Activated T-helper 17 cell treated with anti-CD3 and anti-CD28 coated beads, Interleukin-2, amount 50 U/mL, for 72 hours (primary cell): ENCODE data around the gene POFUT2. TPM values are rescaled to one million over a fixed set of nuclear protein-coding genes. Genes with fewer than 3 reads are reported as not detected.

Source experiments
- ATAC-seq: fragments of 150-1000 bp; cut with Tn5 transposase; replicated peaks from 2 replicates; pipeline ENCODE4 v1.10.0; 2021; ENCODE audit warnings: mild to moderate bottlenecking, moderate library complexity
- H3K27ac Mint-ChIP-seq: one replicate; pipeline ENCODE4 v1.8.0; 2022; ENCODE audit warnings: mixed read lengths
- H3K27me3 Mint-ChIP-seq: one replicate; pipeline ENCODE4 v1.8.0; 2022; ENCODE audit warnings: mixed read lengths
- H3K36me3 Mint-ChIP-seq: one replicate; pipeline ENCODE4 v1.8.0; 2022; ENCODE audit warnings: low read depth, mild to moderate bottlenecking, mixed read lengths
- H3K4me1 Mint-ChIP-seq: one replicate; pipeline ENCODE4 v1.8.0; 2022; ENCODE audit warnings: mixed read lengths
- H3K4me3 Mint-ChIP-seq: one replicate; pipeline ENCODE4 v1.8.0; 2022; ENCODE audit warnings: mild to moderate bottlenecking, mixed read lengths
- H3K9me3 Mint-ChIP-seq: one replicate; pipeline ENCODE4 v1.8.0; 2022; ENCODE audit warnings: mixed read lengths
- total RNA-seq, 2 donors: library from RNA; stranded (reverse); gene quantifications; one replicate each; pipeline ENCODE4 v1.2.3, GENCODE V29; 2022

POFUT2 gene
- total RNA-seq, 2 donors from 2014 or later: 12.0 to 22.8 TPM

GRCh38 chr21:45280178-45280821 lies 7.4 kb downstream of the POFUT2 start:
- no peaks in the 10 kb centered on the region for H3K9me3 Mint-ChIP-seq
- ATAC-seq: no peak
- no peaks in the 10 kb centered on the region for H3K27me3 Mint-ChIP-seq
- H3K4me1 Mint-ChIP-seq: peaks cover 4% of the 10 kb centered on the region
- H3K4me3 Mint-ChIP-seq: no peak overlapping the region
- H3K36me3 Mint-ChIP-seq: peaks cover 53% of the 10 kb centered on the region
- no peak overlapping the region for H3K27ac Mint-ChIP-seq

GRCh38 chr21:45279446-45280177 lies 8.1 kb downstream of the POFUT2 start:
- Mint-ChIP-seq H3K9me3 (no peaks in the 10 kb centered on the region), H3K4me1 (no peaks in the 10 kb centered on the region), H3K27me3 (no peaks in the 10 kb centered on the region), H3K36me3 (peaks cover 46% of the 10 kb centered on the region), H3K27ac (no peak overlapping the region), H3K4me3 (no peak overlapping the region)
- ATAC-seq: no peak

- no peak for ATAC-seq
- H3K27me3 Mint-ChIP-seq: no peaks in the 10 kb centered on the region
- no peaks in the 10 kb centered on the region for H3K4me1 Mint-ChIP-seq
- H3K4me3 Mint-ChIP-seq: no peak overlapping the region
- no peaks in the 10 kb centered on the region for H3K9me3 Mint-ChIP-seq
- peaks cover 38% of the 10 kb centered on the region for H3K36me3 Mint-ChIP-seq
- no peak overlapping the region for H3K27ac Mint-ChIP-seq
These were observed 9.4 kb downstream of the POFUT2 start for GRCh38 chr21:45278156-45278911.

GRCh38 chr21:45277101-45278045 lies 10.3 kb downstream of the POFUT2 start:
- no peak for ATAC-seq
- Mint-ChIP-seq H3K4me1 (no peaks in the 10 kb centered on the region), H3K36me3 (peaks cover 38% of the 10 kb centered on the region), H3K27ac (no peak overlapping the region), H3K4me3 (no peak overlapping the region), H3K9me3 (no peaks in the 10 kb centered on the region), H3K27me3 (no peaks in the 10 kb centered on the region)

- no peaks in the 10 kb centered on the region for H3K9me3 Mint-ChIP-seq
- no peaks in the 10 kb centered on the region for H3K27me3 Mint-ChIP-seq
- peaks cover 35% of the 10 kb centered on the region for H3K36me3 Mint-ChIP-seq
- no peak for ATAC-seq
- H3K4me3 Mint-ChIP-seq: no peak overlapping the region
- H3K4me1 Mint-ChIP-seq: no peaks in the 10 kb centered on the region
- H3K27ac Mint-ChIP-seq: no peak overlapping the region
These were observed 11.1 kb downstream of the POFUT2 start for GRCh38 chr21:45276596-45276995.

- peaks cover 19% of the 10 kb centered on the region for H3K36me3 Mint-ChIP-seq
These were observed 17.3 kb downstream of the POFUT2 start for GRCh38 chr21:45270306-45270821.

GRCh38 chr21:45269861-45270260 lies 17.8 kb downstream of the POFUT2 start:
- ATAC-seq: no peak
- peaks cover 23% of the 10 kb centered on the region for H3K36me3 Mint-ChIP-seq
- H3K4me3 Mint-ChIP-seq: no peak overlapping the region
- no peak overlapping the region for H3K27ac Mint-ChIP-seq
- peaks cover 16% of the 10 kb centered on the region for H3K4me1 Mint-ChIP-seq
- no peaks in the 10 kb centered on the region for H3K9me3 Mint-ChIP-seq
- H3K27me3 Mint-ChIP-seq: no peaks in the 10 kb centered on the region

More at GRCh38 chr21:45270306-45270821, 17.3 kb downstream of the POFUT2 start:
- no peak overlapping the region for H3K27ac Mint-ChIP-seq
- no peaks in the 10 kb centered on the region for H3K9me3 Mint-ChIP-seq
- H3K4me1 Mint-ChIP-seq: peaks cover 16% of the 10 kb centered on the region
- H3K27me3 Mint-ChIP-seq: no peaks in the 10 kb centered on the region
- H3K4me3 Mint-ChIP-seq: no peak overlapping the region
- no peak for ATAC-seq

- H3K27me3 Mint-ChIP-seq: no peaks in the 10 kb centered on the region
- H3K4me1 Mint-ChIP-seq: peaks cover 23% of the 10 kb centered on the region
- no peak overlapping the region for H3K4me3 Mint-ChIP-seq
- no peaks in the 10 kb centered on the region for H3K9me3 Mint-ChIP-seq
- no peak overlapping the region for H3K27ac Mint-ChIP-seq
- peaks cover 41% of the 10 kb centered on the region for H3K36me3 Mint-ChIP-seq
- no peak for ATAC-seq
These were observed 20.3 kb downstream of the POFUT2 start for GRCh38 chr21:45267390-45267760.

- H3K27me3 Mint-ChIP-seq: no peaks in the 10 kb centered on the region
- peak; percentile 91 for ATAC-seq
- no peak overlapping the region for H3K27ac Mint-ChIP-seq
- peak overlapping the region; percentile 32 for H3K4me3 Mint-ChIP-seq
- no peaks in the 10 kb centered on the region for H3K9me3 Mint-ChIP-seq
- H3K4me1 Mint-ChIP-seq: peaks cover 23% of the 10 kb centered on the region
- peaks cover 41% of the 10 kb centered on the region for H3K36me3 Mint-ChIP-seq
These were observed 20.9 kb downstream of the POFUT2 start for GRCh38 chr21:45266518-45267389.

GRCh38 chr21:45265721-45266517 lies 21.8 kb downstream of the POFUT2 start:
- H3K4me3 Mint-ChIP-seq: peak overlapping the region; percentile 32
- no peaks in the 10 kb centered on the region for H3K27me3 Mint-ChIP-seq
- ATAC-seq: no peak
- peaks cover 41% of the 10 kb centered on the region for H3K36me3 Mint-ChIP-seq
- no peaks in the 10 kb centered on the region for H3K9me3 Mint-ChIP-seq
- H3K27ac Mint-ChIP-seq: no peak overlapping the region
- H3K4me1 Mint-ChIP-seq: peaks cover 23% of the 10 kb centered on the region

- Mint-ChIP-seq H3K36me3 (peaks cover 41% of the 10 kb centered on the region), H3K27ac (no peak overlapping the region), H3K4me3 (no peak overlapping the region), H3K9me3 (no peaks in the 10 kb centered on the region), H3K27me3 (no peaks in the 10 kb centered on the region), H3K4me1 (peaks cover 23% of the 10 kb centered on the region)
- no peak for ATAC-seq
These were observed 22.7 kb downstream of the POFUT2 start for GRCh38 chr21:45264912-45265515.

- Mint-ChIP-seq H3K27me3 (no peaks in the 10 kb centered on the region), H3K4me1 (peaks cover 23% of the 10 kb centered on the region), H3K4me3 (no peak overlapping the region), H3K36me3 (peaks cover 41% of the 10 kb centered on the region), H3K9me3 (no peaks in the 10 kb centered on the region), H3K27ac (no peak overlapping the region)
- no peak for ATAC-seq
These were observed 23.4 kb downstream of the POFUT2 start for GRCh38 chr21:45264146-45264911.
